ENCODE measurements around the gene IL3. TPM values are rescaled to one million over a fixed set of nuclear protein-coding genes. Genes with fewer than 3 reads are reported as not detected.

Gene IL3
- total and polyA plus RNA-seq, 9 of the 15 experiments (the other 6 are each of a cell fraction or from before 2014, with no cell fraction given), result not detected

- ChIA-PET CTCF (ENCODE audit: low intra/inter-chr PET ratio) (no interaction called here), POLR2A (interaction anchor here (1.1 kb wide), 1 partner anchor 10 kb away, joined by 3 read pairs; no protein-coding TSS in a partner anchor)
- no peak for ATAC-seq
- Histone ChIP-seq H3K4me1 (replicated peaks in 1 of 2; ENCODE audit: control insufficient read depth in 2 of 2, insufficient read depth in 2 of 2, low read length in 2 of 2) (no peaks in the 10 kb centered on the region), H3K27ac (ENCODE audit: extremely low read depth, low read depth, low read length) (no peak overlapping the region), H3K9me3 (replicated peaks; ENCODE audit: control insufficient read depth, insufficient read depth, low read depth, low read length) (no peaks in the 10 kb centered on the region), H3K27me3 (ENCODE audit: control insufficient read depth in 2 of 2, insufficient read depth in 2 of 2, low read length in 2 of 2) (peaks cover 11 to 49% of the 10 kb centered on the region in 2 experiments; a peak in 4 of 5 replicates), H3K79me2 (ENCODE audit: control insufficient read depth, insufficient read depth, low read length) (no peaks in the 10 kb centered on the region), H2AFZ (ENCODE audit: low read depth, low read length) (no peak overlapping the region), H3K4me2 (ENCODE audit: insufficient read depth, low read length) (no peak overlapping the region), H3K9me1 (ENCODE audit: control insufficient read depth, insufficient read depth, low read length) (no peaks in the 10 kb centered on the region), H3K4me3 (no peak overlapping the region), H4K20me1 (replicated peaks; ENCODE audit: control insufficient read depth, insufficient read depth, low read length) (no peaks in the 10 kb centered on the region), H3K9ac (ENCODE audit: insufficient read depth in 1 of 2, low read depth in 2 of 2, low read length in 2 of 2) (no peak overlapping the region), H3K36me3 (ENCODE audit: control insufficient read depth, insufficient read depth, low read length) (no peaks in the 10 kb centered on the region)
- no peak for FAIRE-seq
- intact Hi-C loops (cut with micrococcal nuclease), result no loop called here
- DNase-seq (ENCODE audit: extremely low read depth in 1 of 4, low spot score in 3 of 4), result no peak
- 5% methylated on average over 9 of the region's 9 CpGs for WGBS (ENCODE audit: insufficient coverage, low coverage, missing lambda C conversion rate)
- no peak for TF ChIP-seq ATF6 (CRISPR knock-in tag; IDR thresholded peaks at IDR 0.05)
- no peak for TF ChIP-seq ETV1 (tag; conservative IDR thresholded peaks at IDR 0.05; ENCODE audit: low read depth)
- TF ChIP-seq RBBP5 (IDR thresholded peaks at IDR 0.05; ENCODE audit: borderline replicate concordance, insufficient read depth, low read length, poor library complexity, severe bottlenecking), result no peak
- in situ Hi-C loops (cut with MboI), result loop anchor here (25.0 kb wide), 1 partner anchor 336 kb away; no protein-coding TSS in a partner anchor
- BruUV-seq (replicated peaks), result no TSS peak
Observed at GRCh38 chr5:132050661-132051552, 9.5 kb upstream of the IL3 start.

Data from K562 (cell line).